ENCODE measurements around the gene CPVL. TPM values are rescaled to one million over a fixed set of nuclear protein-coding genes. Genes with fewer than 3 reads are reported as not detected.

Gene CPVL
- total RNA-seq, 4 donors from 2014 or later, result 8.1 to 17.1 (median 10.1) TPM

GRCh38 chr7:29076631-29077030 lies 69.7 kb downstream of the CPVL start:
- 73% methylated on average over 5 of the region's 5 CpGs for WGBS
- no peaks in the 10 kb centered on the region for H3K36me3 ChIP-seq

GRCh38 chr7:29075606-29076005 lies 70.7 kb downstream of the CPVL start:
- TF ChIP-seq EP300 (IDR thresholded peaks at IDR 0.05) (no peak), CTCF (IDR thresholded peaks at IDR 0.05) (no peak), POLR2A (IDR thresholded peaks at IDR 0.05) (no peak), POLR2AphosphoS5 (IDR thresholded peaks at IDR 0.05) (no peak)
- no peak overlapping the region for H3K27ac ChIP-seq
- no peak for DNase-seq (ENCODE audit: low spot score in 2 of 2)
- no peaks in the 10 kb centered on the region for H3K9me3 ChIP-seq
- peaks cover 8% of the 10 kb centered on the region for H3K4me1 ChIP-seq
- no peaks in the 10 kb centered on the region for H3K27me3 ChIP-seq
- no peak overlapping the region for H3K4me3 ChIP-seq
- 48% methylated on average over 1 of the region's 1 CpG for WGBS
- H3K36me3 ChIP-seq, result no peaks in the 10 kb centered on the region

More at GRCh38 chr7:29076631-29077030, 69.7 kb downstream of the CPVL start:
- DNase-seq (ENCODE audit: low spot score in 2 of 2), result no peak
- Histone ChIP-seq H3K4me3 (no peak overlapping the region), H3K4me1 (peaks cover 16% of the 10 kb centered on the region), H3K27me3 (no peaks in the 10 kb centered on the region), H3K9me3 (no peaks in the 10 kb centered on the region), H3K27ac (no peak overlapping the region)
- TF ChIP-seq POLR2A (IDR thresholded peaks at IDR 0.05), result no peak
- TF ChIP-seq POLR2AphosphoS5 (IDR thresholded peaks at IDR 0.05), result no peak
- no peak for TF ChIP-seq CTCF (IDR thresholded peaks at IDR 0.05)
- no peak for TF ChIP-seq EP300 (IDR thresholded peaks at IDR 0.05)

GRCh38 chr7:29071203-29071874 lies 75.0 kb downstream of the CPVL start:
- peaks cover 3% of the 10 kb centered on the region for H3K4me1 ChIP-seq
- no peak for TF ChIP-seq CTCF (IDR thresholded peaks at IDR 0.05)
- TF ChIP-seq POLR2A (IDR thresholded peaks at IDR 0.05), result no peak
- no peak for TF ChIP-seq EP300 (IDR thresholded peaks at IDR 0.05)
- TF ChIP-seq POLR2AphosphoS5 (IDR thresholded peaks at IDR 0.05), result no peak
- no peak for DNase-seq (ENCODE audit: low spot score in 2 of 2)
- H3K9me3 ChIP-seq, result no peaks in the 10 kb centered on the region
- H3K27me3 ChIP-seq, result no peaks in the 10 kb centered on the region
- no peak overlapping the region for H3K4me3 ChIP-seq
- H3K27ac ChIP-seq, result no peak overlapping the region
- no peaks in the 10 kb centered on the region for H3K36me3 ChIP-seq
- WGBS, result 61% methylated on average over 5 of the region's 5 CpGs

DNA sequence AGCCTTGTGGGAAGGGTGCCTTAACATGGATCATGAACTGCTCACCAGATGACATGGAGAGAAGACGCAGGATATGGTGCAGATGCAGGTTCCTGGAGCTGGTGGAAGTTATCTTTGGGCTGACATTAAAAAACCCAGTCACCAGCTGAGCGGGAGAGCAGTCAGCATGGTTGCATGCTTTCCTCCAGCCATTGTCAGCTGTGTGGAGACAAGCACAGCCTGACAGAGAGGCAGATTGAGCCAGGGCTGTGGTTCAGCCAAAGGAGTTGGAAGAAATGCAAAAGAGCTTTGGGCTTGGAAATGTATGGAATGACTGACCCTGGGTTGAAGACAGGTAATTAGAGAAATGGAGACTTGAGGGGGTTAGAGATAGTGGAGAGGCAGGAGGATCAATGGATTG lies 79.7 kb downstream of the CPVL start:
- TF ChIP-seq EP300 (IDR thresholded peaks at IDR 0.05) (no peak), POLR2A (IDR thresholded peaks at IDR 0.05) (no peak), POLR2AphosphoS5 (IDR thresholded peaks at IDR 0.05) (no peak), CTCF (IDR thresholded peaks at IDR 0.05) (no peak)
- H3K4me3 ChIP-seq, result no peak overlapping the region
- no peaks in the 10 kb centered on the region for H3K9me3 ChIP-seq
- no peaks in the 10 kb centered on the region for H3K27me3 ChIP-seq
- no peak for DNase-seq (ENCODE audit: low spot score in 2 of 2)
- H3K27ac ChIP-seq, result no peak overlapping the region
- H3K4me1 ChIP-seq, result no peaks in the 10 kb centered on the region
- no peaks in the 10 kb centered on the region for H3K36me3 ChIP-seq
- 94% methylated on average over 2 of the region's 2 CpGs for WGBS

GRCh38 chr7:29065181-29065857 lies 81.0 kb downstream of the CPVL start:
- TF ChIP-seq CTCF (IDR thresholded peaks at IDR 0.05) (no peak), POLR2A (IDR thresholded peaks at IDR 0.05) (no peak), EP300 (IDR thresholded peaks at IDR 0.05) (no peak), POLR2AphosphoS5 (IDR thresholded peaks at IDR 0.05) (no peak)
- Histone ChIP-seq H3K27ac (no peak overlapping the region), H3K4me1 (no peaks in the 10 kb centered on the region), H3K36me3 (no peaks in the 10 kb centered on the region), H3K27me3 (no peaks in the 10 kb centered on the region), H3K4me3 (no peak overlapping the region), H3K9me3 (no peaks in the 10 kb centered on the region)
- no peak for DNase-seq (ENCODE audit: low spot score in 2 of 2)
- WGBS, result 60% methylated on average over 5 of the region's 5 CpGs

Data from suprapubic skin (tissue), 4 donors.